Measurements from ENCODE around the gene KHK.

GRCh38 chr2:27137322-27137935, 50.9 kb downstream of the KHK start:
- TF ChIP-seq HOXD13 (CRISPR knock-in tag; IDR thresholded peaks at IDR 0.05; ENCODE audit: borderline replicate concordance) (no peak), ZBTB26 (tag by site-specific recombination; optimal IDR thresholded peaks at IDR 0.05) (no peak), ZBTB49 (tag by site-specific recombination; IDR thresholded peaks at IDR 0.05; ENCODE audit: low read depth) (no peak), ZFP69B (tag by site-specific recombination; IDR thresholded peaks at IDR 0.05) (no peak), CTCF (tag by site-specific recombination; IDR thresholded peaks at IDR 0.05) (no peak), MYNN (tag by site-specific recombination; IDR thresholded peaks at IDR 0.05; ENCODE audit: borderline replicate concordance) (no peak), ZBTB17 (tag by site-specific recombination; IDR thresholded peaks at IDR 0.05) (no peak), TRIM28 (IDR thresholded peaks at IDR 0.05; ENCODE audit: borderline replicate concordance, low read length) (no peak), ZNF670 (tag by site-specific recombination; IDR thresholded peaks at IDR 0.05; ENCODE audit: low read depth) (no peak), ZNF2 (tag by site-specific recombination; IDR thresholded peaks at IDR 0.05) (no peak), ZNF792 (tag by site-specific recombination; IDR thresholded peaks at IDR 0.05) (no peak), SALL2 (tag by site-specific recombination; IDR thresholded peaks at IDR 0.05; ENCODE audit: borderline replicate concordance) (no peak), KLF16 (tag by site-specific recombination; IDR thresholded peaks at IDR 0.05) (no peak)
